Measurements from ENCODE around the gene GPR17.

GPR17 gene

GRCh38 chr2:127630096-127630863, 15.7 kb upstream of the GPR17 start:
- FAIRE-seq, result no peak

DNA sequence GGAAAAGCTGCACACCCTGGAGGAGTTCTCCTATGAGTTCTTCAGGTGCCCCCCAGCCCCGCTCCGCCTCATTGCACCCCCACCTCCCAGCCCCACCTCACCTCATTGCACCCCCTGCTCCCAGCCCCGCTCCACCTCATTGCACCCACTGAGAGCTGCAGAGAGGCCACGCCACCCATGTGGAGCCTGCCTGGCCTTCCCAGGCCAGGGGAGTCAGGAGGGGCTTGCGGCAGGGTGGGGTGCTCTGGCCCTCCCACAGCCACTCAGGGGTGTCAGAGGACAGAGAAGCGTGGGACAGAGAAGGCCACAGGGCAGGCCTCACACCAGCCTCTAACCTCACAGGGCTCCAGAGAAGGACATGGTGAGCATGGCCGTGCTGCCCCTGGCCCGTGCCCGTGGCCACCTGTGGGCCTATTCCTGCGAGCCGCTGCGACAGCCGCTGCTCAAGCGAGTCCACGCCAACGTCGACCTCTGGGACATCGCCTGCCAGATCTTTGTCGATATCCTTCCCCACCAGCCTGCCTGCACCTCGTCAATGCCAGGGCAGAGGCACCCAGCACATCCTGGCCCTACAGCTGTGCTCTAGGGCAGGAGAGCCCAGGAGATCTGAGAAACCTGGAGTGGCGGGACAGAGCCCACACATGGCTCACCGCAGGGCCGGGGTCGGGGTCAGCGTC, 15.0 kb upstream of the GPR17 start:
- FAIRE-seq, result no peak

DNA sequence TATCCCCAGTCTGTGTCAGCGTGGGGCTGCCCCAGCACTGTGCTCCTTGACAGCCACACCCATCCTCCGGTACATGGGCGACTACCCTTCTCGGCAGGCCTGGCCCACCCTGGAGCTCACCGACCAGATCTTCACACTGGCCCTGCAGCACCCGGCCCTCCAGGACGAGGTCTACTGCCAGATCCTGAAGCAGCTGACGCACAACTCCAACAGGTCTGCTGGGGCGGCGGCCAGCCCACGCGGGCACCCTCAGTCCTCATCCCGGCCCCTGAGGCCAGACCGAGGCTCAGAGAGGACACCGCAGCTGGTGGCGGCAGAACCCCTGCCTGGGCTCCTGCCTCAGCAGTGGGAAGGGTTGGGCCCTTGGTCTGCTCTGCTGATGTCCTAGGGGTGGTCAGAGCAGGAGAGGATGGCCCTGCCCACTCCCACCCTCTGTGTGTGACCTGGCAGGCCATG, 14.4 kb upstream of the GPR17 start:
- FAIRE-seq, result no peak

DNA sequence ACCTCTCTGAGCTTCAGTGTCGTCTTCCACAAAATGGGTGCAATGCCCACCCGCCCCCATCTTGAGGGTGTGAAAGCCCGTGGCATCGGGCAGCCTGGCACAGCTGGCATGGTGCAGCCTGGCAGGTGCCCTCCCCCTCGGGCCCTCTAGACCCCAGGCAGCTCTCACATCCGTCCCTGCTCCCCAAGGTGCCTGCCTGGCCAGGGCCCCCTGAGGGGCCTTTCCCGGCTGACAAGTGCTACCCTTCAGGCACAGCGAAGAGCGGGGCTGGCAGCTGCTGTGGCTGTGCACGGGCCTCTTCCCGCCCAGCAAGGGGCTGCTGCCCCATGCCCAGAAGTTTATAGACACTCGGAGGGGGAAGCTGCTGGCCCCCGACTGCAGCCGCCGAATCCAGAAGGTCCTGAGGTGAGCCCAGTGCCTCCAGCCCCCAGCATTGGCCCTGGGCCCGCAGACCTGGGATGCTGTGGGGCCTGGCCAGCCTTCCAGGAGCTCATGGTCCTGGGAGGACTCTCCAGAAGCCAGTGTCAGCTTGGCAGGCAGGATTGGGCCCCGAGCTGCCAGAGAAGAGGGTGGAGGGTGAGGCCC, 13.9 kb upstream of the GPR17 start:
- FAIRE-seq, result no peak

- no peak for FAIRE-seq
Observed at GRCh38 chr2:127632592-127633489, 13.1 kb upstream of the GPR17 start.

DNA sequence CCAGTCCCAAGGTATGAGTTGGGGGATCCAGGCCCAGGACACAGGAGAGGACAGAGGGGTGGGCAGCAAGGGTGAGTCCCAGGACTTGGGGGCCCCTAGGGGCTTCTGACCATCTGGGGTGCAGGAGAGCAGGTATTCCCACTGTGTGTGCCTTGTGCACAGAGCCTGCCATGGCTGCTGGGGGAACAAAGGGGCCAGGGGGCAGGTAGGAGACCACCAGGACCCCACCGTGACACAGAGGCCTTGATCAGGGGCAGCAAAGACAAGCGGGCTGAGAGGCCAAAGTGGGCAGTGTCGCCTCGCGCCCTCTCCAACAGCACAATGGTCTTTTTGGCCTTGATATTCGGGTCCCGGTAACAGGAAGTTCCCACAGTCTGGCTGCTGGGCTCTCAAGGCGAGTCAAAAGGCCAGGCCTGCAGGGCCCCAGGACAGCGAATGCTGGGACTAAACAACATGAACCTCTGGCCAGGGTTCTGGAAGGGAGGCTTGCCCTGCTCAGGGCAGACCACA, 12.3 kb upstream of the GPR17 start:
- FAIRE-seq, result no peak

- no peak for FAIRE-seq
Observed at GRCh38 chr2:127634066-127634617, 11.8 kb upstream of the GPR17 start.

- FAIRE-seq, result no peak
Observed at GRCh38 chr2:127634626-127635379, 11.2 kb upstream of the GPR17 start.

- no peak for FAIRE-seq
Observed at GRCh38 chr2:127635380-127636237, 10.3 kb upstream of the GPR17 start.

GRCh38 chr2:127636248-127637235, 9.4 kb upstream of the GPR17 start:
- FAIRE-seq, result no peak

- no peak for FAIRE-seq
Observed at GRCh38 chr2:127637236-127637630, 8.7 kb upstream of the GPR17 start.

GRCh38 chr2:127637725-127638252, 8.2 kb upstream of the GPR17 start:
- FAIRE-seq, result no peak

DNA sequence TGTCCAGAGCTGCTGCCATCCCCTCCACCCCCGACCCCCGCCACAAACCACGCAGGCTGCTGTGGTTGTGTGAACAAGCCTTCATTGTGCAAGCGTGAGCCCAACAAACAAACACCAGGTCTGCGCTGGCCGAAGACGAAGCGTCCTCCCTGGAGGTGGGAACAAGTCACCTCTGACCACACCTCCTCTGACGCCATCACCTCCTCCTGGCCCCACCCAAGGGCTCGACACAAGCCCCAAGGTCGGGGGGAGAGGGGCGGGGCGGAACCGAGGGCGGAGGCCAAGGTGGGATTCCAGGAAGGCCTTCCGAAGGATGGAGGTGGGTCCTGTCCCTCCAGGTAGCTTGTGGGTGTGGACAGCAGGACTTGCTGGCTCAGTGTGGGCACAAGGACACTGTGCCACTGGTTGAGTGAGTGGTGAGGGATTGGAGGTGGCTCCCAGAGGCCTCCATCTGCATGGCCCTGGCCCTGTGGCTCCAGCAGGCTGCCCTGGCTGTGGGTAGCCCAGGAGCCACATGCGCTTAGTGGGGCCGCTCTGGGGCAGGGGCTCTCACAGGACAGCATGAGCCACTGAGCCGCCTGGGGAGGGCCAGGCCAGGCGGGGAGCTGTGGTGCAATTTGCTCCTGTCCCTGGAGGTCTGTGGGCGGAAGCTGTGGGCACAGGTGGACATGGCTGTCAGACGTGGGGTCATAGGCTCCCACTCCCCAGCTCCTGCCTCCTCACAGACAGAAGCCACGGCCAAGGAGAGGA, 7.4 kb upstream of the GPR17 start:
- no peak for FAIRE-seq

DNA sequence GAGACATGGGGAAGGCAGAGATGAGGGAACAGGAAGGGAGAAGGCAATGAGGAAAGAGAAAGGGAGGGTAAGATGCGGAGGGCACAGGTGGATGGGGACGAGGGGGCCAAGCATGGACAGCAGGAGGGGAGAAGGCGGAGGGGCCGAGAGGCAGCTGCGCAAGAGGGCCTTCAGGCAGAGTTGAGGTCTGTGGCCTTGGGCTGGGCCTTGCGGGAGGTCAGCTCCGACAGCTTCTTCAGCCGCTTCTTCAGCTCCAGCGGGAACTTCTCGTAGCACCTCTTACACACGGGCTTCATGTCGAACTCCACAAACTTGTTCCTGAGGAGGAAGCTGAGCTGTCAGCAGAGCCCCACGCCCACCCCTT, 6.9 kb upstream of the GPR17 start:
- no peak for FAIRE-seq

- FAIRE-seq, result no peak
Observed at GRCh38 chr2:127640082-127641072, 5.6 kb upstream of the GPR17 start.

GRCh38 chr2:127641133-127641532, 4.8 kb upstream of the GPR17 start:
- no peak for FAIRE-seq

DNA sequence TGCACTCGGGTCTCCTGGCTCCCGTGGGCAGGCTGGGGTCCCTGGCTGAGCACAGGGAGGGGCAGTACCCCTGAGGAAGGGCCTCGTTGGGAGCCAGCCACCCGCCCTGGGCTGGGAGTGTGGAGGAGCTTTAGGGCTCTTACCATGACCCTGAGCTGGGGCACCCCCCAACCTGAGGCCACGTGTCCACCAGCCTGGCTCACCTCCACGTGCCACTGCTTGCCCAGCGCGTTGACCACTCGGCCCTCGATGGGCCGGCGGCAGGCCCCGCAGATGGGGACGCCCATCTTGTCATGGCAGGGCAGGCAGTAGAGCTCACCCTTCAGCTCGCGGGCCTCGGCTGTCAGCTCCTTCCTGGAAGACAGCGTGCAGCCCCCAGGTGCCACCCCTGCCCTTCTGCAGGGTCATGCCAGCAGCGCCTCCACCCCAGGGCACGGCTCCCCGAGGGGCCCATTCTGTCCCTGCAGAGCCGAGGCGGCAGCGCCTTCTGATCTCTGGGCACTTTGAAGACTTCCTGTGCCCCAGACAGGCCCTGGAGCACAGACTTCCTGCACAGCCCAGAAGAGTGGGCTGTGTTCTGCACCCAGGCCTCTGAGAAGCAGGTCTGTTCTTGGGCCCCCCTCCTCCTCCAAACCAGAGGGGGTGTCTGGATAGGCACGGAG, 4.0 kb upstream of the GPR17 start:
- FAIRE-seq, result no peak

All from islet of Langerhans (tissue), 1 donor.